Smooth muscle cell (in vitro differentiated cells): Measurements from ENCODE around the gene FCHO2. TPM values are rescaled to one million over a fixed set of nuclear protein-coding genes. Genes with fewer than 3 reads are reported as not detected.

ENCODE experiments used
- DNase-seq: peaks from one replicate; lab custom pipeline; 2025; ENCODE audit not compliant: unreplicated experiment; lab: John Stamatoyannopoulos, UW
- H2AFZ ChIP-seq: fragments of 200-600 bp; sonication (generic); 2 replicates; pipeline ENCODE4 v1.6.0; 2016; ENCODE audit warnings: antibody characterized with exemption, low read depth, mild to moderate bottlenecking
- H3F3A ChIP-seq: fragments of 200-600 bp; sonication (generic); 2 replicates; pipeline ENCODE4 v1.6.0; 2017; ENCODE audit warnings: antibody characterized with exemption, low read depth
- H3K27ac ChIP-seq: fragments of 200-600 bp; sonication (generic); 2 replicates; pipeline ENCODE4 v1.5.1; 2016; ENCODE audit warnings: low read depth, mild to moderate bottlenecking
- H3K27me3 ChIP-seq: fragments of 200-600 bp; sonication (generic); 2 replicates; pipeline ENCODE4 v1.6.1; 2016; ENCODE audit warnings: low read depth, mild to moderate bottlenecking
- H3K36me3 ChIP-seq: fragments of 200-600 bp; sonication (generic); 2 replicates; pipeline ENCODE4 v1.5.1; 2016; ENCODE audit warnings: low read depth
- H3K4me1 ChIP-seq: fragments of 200-600 bp; sonication (generic); 2 replicates; pipeline ENCODE4 v1.5.1; 2016; ENCODE audit warnings: low read depth
- H3K4me2 ChIP-seq: fragments of 200-600 bp; sonication (generic); 2 replicates; pipeline ENCODE4 v1.6.0; 2016; ENCODE audit warnings: mild to moderate bottlenecking
- H3K4me3 ChIP-seq: fragments of 200-600 bp; sonication (generic); 2 replicates; pipeline ENCODE4 v1.5.1; 2016; ENCODE audit warnings: mild to moderate bottlenecking
- H3K79me2 ChIP-seq: fragments of 200-600 bp; sonication (generic); 2 replicates; pipeline ENCODE4 v1.6.0; 2016; ENCODE audit warnings: low read depth, mild to moderate bottlenecking
- H3K9ac ChIP-seq: fragments of 200-600 bp; sonication (generic); 2 replicates; pipeline ENCODE4 v1.6.0; 2016; ENCODE audit warnings: low read depth
- H3K9me3 ChIP-seq: fragments of 200-600 bp; sonication (generic); replicated peaks from 2 replicates; pipeline ENCODE4 v1.5.1; 2016; ENCODE audit warnings: low read depth
- H4K20me1 ChIP-seq: fragments of 200-600 bp; sonication (generic); 2 replicates; pipeline ENCODE4 v1.6.0; 2016; ENCODE audit warnings: low read depth
- WGBS: methylation state at CpG from one replicate; pipeline ENCODE4 v1.1.7; 2016; ENCODE audit warnings: low lambda C conversion rate; 5-methylcytosine and 5-hydroxymethylcytosine counted together
- polyA plus RNA-seq: library from polyadenylated mRNA; unstranded; fragments of >200 nt; fragmentation: Nextera tagmentation; extraction: Ambion mirVana; gene quantifications from 2 replicates; pipeline ENCODE4 v1.2.1, GENCODE V29; 2016
- total RNA-seq: library from RNA; depleted of rRNA; stranded (reverse); fragments of >200 nt; gene quantifications from 2 replicates; pipeline ENCODE4 v1.2.3, GENCODE V29; 2014
- TF ChIP-seq, protein P1 (sequence below): fragments of 200-600 bp; sonication (generic); IDR thresholded peaks from 2 replicates; pipeline ENCODE4 v1.5.1; 2017; ENCODE audit warnings: borderline replicate concordance, mild to moderate bottlenecking, antibody characterized with exemption; ENCODE audit not compliant: insufficient read depth, poor library complexity, severe bottlenecking

FCHO2 gene
- total and polyA plus RNA-seq, 2 experiments from 2014 or later: 4.9 to 27.8 TPM

DNA sequence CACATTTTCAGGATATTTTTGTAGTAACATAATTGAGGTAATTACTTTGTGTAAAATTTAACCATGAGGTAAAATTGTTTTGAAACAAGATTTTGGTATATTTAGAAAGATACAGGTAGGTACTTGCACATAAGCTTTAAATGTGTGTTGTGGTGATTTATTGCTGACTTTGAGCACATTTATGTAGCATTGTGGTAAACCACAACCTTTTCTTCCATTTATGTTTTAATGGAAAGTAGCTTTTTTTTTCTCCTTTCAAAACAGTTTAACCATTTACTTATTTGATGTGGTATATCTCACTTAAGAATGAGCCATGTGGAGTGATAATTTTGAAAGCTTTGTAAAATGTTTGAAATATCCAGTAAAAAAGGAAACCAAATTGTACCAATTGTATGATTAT is 35.6 kb downstream of the FCHO2 start:
- Histone ChIP-seq H4K20me1 (peaks cover 24% of the 10 kb centered on the region), H3F3A (no peaks in the 10 kb centered on the region), H3K27me3 (no peaks in the 10 kb centered on the region), H3K9me3 (peaks cover 7% of the 10 kb centered on the region), H3K79me2 (no peaks in the 10 kb centered on the region), H3K4me2 (no peak overlapping the region), H3K4me1 (no peaks in the 10 kb centered on the region), H3K4me3 (no peak overlapping the region), H3K27ac (no peak overlapping the region), H3K36me3 (peaks cover 6% of the 10 kb centered on the region), H3K9ac (no peak overlapping the region), H2AFZ (no peak overlapping the region)
- no peak for DNase-seq
- TF ChIP-seq, protein P1, sequence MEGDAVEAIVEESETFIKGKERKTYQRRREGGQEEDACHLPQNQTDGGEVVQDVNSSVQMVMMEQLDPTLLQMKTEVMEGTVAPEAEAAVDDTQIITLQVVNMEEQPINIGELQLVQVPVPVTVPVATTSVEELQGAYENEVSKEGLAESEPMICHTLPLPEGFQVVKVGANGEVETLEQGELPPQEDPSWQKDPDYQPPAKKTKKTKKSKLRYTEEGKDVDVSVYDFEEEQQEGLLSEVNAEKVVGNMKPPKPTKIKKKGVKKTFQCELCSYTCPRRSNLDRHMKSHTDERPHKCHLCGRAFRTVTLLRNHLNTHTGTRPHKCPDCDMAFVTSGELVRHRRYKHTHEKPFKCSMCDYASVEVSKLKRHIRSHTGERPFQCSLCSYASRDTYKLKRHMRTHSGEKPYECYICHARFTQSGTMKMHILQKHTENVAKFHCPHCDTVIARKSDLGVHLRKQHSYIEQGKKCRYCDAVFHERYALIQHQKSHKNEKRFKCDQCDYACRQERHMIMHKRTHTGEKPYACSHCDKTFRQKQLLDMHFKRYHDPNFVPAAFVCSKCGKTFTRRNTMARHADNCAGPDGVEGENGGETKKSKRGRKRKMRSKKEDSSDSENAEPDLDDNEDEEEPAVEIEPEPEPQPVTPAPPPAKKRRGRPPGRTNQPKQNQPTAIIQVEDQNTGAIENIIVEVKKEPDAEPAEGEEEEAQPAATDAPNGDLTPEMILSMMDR: no peak

DNA sequence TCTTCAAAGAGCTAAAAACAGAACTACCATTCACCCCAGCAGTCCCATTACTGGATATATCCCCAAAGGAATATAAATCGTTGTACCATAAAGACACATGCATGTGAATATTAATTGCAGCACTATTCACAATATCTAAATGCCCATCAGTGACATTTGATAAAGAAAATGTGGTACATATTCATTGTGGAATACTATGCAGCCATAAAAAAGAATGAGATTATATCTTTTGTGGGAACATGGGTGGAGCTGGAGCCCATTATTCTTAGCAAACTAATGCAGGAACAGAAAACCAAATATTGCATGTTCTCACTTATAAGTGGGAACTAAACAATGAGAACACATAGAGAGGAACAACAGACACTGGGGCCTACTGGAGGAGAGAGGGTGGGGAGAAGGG is 38.7 kb downstream of the FCHO2 start:
- no peak for DNase-seq
- Histone ChIP-seq H3K9me3 (peaks cover 7% of the 10 kb centered on the region), H3K79me2 (no peaks in the 10 kb centered on the region), H2AFZ (no peak overlapping the region), H3K4me1 (no peaks in the 10 kb centered on the region), H3K4me3 (no peak overlapping the region), H3K27ac (no peak overlapping the region), H3K36me3 (peaks cover 6% of the 10 kb centered on the region), H3K4me2 (no peak overlapping the region), H3K9ac (no peak overlapping the region), H3K27me3 (no peaks in the 10 kb centered on the region), H3F3A (no peaks in the 10 kb centered on the region), H4K20me1 (peaks cover 11% of the 10 kb centered on the region)
- TF ChIP-seq, protein P1: no peak
- WGBS: 97% methylated on average over 1 of the region's 1 CpG

DNA sequence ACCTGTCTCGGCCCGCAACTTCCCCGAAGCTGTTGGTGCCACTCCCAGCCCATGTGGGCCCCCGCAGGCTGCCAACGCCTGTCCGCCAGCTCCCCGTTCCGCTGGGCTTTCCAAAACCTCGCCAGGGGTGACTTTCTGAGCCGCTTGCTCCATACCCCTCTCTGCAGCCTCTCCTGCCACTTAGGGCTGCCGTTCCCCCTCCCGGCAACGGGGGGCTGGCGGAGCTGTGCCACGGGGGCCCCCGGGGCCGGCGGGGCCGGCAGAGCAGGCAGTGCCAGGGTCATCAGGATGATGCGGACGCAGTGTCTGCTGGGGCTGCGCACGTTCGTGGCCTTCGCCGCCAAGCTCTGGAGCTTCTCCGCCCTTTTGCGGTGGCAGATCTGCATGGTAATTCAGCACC is 40.8 kb downstream of the FCHO2 start:
- WGBS: 95% methylated on average over 25 of the region's 28 CpGs
- no peaks in the 10 kb centered on the region for H3K79me2 ChIP-seq
- H3K27ac ChIP-seq: no peak overlapping the region
- H3K36me3 ChIP-seq: peaks cover 6% of the 10 kb centered on the region
- no peaks in the 10 kb centered on the region for H4K20me1 ChIP-seq
- H3K9me3 ChIP-seq: peaks cover 7% of the 10 kb centered on the region
- H3K4me1 ChIP-seq: no peaks in the 10 kb centered on the region
- no peaks in the 10 kb centered on the region for H3K27me3 ChIP-seq
- no peak overlapping the region for H3K4me2 ChIP-seq
- no peak overlapping the region for H3K4me3 ChIP-seq
- no peak for DNase-seq
- no peak overlapping the region for H2AFZ ChIP-seq
- H3K9ac ChIP-seq: no peak overlapping the region
- TF ChIP-seq, protein P1: no peak
- no peaks in the 10 kb centered on the region for H3F3A ChIP-seq

DNA sequence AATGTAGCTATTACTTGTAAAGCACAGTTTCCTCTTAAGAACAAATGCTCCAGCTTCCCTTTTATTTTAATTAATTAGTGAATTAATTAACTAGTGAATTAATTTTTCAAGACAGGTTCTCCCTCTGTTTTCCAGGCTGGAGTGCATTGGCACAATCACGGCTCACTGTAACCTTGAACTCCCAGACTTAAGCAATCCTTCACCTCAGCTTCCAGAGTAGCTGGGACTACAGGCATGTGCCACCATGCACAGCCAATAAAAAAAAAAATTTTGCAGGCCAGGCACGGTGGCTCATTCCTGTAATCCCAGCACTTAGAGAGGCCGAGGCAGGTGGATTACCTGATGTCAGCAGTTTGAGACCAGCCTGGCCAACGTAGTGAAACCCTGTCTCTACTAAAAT is 44.1 kb downstream of the FCHO2 start:
- Histone ChIP-seq H3F3A (no peaks in the 10 kb centered on the region), H3K4me1 (no peaks in the 10 kb centered on the region), H4K20me1 (no peaks in the 10 kb centered on the region), H3K9ac (no peak overlapping the region), H3K9me3 (no peaks in the 10 kb centered on the region), H3K4me2 (no peak overlapping the region), H3K4me3 (no peak overlapping the region), H3K27ac (no peak overlapping the region), H3K27me3 (no peaks in the 10 kb centered on the region), H3K79me2 (no peaks in the 10 kb centered on the region), H3K36me3 (no peaks in the 10 kb centered on the region), H2AFZ (no peak overlapping the region)
- WGBS: 95% methylated on average over 4 of the region's 4 CpGs
- TF ChIP-seq, protein P1: no peak
- DNase-seq: no peak
